Cardiac fibroblast (primary cell): ENCODE data around the gene ATOH8.
"Not testable (repeated sequence)": the region's sequence is repeated elsewhere in the genome, so short reads cannot be mapped to it uniquely, and the experiment has no call there.

ENCODE experiments used
- DNase-seq, 2 donors: peaks; one replicate each; pipeline versions ENCODE4 v3.0.0 to v3.0.0-alpha.2; 2010; ENCODE audit warnings: low read depth in 2 of 2
- H3K4me3 ChIP-seq, 2 donors: replicated peaks in 1 of 2; 1 replicate in 1 of 2; 2 replicates in 1 of 2; pipeline ENCODE4 v1.5.1; 2011; ENCODE audit warnings: low read depth in 2 of 2, low read length in 2 of 2, mild to moderate bottlenecking in 2 of 2, moderate library complexity in 1 of 2
- TF ChIP-seq, protein P1 (sequence below): IDR thresholded peaks from one replicate; pipeline ENCODE4 v1.5.1; 2011; ENCODE audit warnings: low read depth, mild to moderate bottlenecking, low read length, inconsistent platforms

The ATOH8 gene

DNA sequence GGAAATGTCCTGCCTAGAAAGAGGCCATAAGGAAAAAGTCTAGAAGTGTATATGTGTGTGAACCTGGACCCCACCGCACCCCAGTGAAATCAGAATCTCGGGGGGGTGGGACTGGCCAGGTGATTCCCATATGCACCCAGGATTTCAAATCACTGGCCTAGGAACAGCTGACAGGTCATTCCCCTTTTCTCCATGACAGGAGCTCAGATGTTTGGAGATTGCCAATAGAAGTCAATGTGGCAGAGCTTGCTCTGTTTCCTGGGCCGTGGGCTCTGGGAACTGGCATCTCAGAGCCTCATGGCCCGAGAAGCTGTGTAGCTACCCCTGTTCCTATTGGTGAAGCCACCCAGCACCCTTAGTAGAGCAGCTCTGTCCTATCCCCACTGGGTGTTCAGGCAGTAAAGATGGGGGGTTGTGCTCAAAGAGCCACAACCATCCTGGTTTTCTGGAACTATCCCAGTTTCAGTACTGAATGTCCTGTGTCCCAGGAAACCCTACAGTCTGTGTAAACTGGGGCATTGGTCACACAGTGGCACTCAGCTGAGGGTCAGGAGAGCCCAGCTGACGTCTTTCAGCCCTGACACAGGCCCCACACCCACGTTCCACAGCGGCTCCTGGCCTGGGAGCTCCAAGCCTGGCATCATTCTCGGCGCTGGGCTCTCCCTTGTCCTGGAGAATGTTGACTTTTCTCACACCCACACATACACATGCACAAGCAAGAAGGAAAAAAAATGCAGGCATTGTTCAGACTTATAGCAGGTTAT is 40.8 kb upstream of the ATOH8 start:
- peak; percentile 65 to 89 for DNase-seq
- TF ChIP-seq, protein P1, sequence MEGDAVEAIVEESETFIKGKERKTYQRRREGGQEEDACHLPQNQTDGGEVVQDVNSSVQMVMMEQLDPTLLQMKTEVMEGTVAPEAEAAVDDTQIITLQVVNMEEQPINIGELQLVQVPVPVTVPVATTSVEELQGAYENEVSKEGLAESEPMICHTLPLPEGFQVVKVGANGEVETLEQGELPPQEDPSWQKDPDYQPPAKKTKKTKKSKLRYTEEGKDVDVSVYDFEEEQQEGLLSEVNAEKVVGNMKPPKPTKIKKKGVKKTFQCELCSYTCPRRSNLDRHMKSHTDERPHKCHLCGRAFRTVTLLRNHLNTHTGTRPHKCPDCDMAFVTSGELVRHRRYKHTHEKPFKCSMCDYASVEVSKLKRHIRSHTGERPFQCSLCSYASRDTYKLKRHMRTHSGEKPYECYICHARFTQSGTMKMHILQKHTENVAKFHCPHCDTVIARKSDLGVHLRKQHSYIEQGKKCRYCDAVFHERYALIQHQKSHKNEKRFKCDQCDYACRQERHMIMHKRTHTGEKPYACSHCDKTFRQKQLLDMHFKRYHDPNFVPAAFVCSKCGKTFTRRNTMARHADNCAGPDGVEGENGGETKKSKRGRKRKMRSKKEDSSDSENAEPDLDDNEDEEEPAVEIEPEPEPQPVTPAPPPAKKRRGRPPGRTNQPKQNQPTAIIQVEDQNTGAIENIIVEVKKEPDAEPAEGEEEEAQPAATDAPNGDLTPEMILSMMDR, result no peak
- no peak overlapping the region for H3K4me3 ChIP-seq

DNA sequence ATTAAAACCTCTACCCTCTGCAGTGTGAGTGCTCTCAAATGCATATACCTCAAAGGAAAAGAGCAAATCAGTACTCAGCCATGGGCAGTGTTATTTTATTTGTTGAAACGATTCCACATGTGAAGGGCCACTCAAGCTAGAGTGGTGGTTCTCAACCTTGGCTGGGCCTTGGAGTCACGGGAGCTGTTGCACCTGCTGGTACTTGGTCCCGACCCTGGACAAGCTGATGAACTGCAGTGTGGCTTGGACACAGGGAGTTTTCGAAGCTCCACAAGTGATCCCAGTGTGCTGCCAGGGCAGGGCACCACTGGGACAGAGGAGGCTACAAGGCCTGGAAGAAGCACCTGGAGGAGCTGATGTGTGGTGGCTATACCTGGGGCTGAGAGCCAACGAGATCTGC is 40.0 kb upstream of the ATOH8 start:
- no peak for DNase-seq
- TF ChIP-seq, protein P1, result no peak
- no peak overlapping the region for H3K4me3 ChIP-seq

DNA sequence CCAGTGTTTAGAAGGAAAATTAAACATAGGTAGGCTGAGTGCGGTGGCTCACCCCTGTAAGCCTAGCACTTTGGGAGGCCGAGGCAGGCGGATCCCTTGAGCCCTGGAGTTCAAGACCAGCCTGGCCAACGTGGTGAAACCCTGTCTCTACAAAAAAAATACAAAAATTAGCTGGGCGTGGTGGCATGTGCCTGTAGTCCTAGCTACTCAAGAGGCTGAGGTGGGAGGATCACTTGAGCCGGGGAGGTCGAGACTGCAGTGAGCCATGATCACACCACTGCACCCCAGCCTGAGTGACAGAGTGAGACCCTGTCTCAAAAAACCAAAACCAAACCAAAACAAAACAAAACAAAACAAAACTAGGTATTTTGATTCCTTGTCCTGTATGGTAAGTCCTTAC is 39.4 kb upstream of the ATOH8 start:
- not testable (repeated sequence) for H3K4me3 ChIP-seq, DNase-seq

DNA sequence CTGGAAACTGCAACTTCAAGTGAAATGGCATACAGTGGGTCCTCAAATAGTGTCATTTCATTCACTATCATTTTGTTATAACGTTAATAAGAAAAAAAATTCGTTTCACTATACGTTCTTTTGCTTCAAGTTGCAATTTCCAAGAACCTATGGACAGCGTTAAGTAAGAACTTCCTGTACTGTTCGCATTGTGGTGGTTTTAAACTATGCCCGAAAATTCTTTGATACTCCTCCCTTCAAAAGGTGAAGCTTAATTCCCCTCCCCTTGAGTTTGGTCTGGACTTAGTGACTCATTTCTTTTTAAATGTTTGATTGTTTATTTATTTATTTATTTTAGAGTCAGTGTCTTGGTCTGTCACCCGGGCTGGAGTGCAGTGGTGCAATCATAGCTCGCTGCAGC is 39.0 kb upstream of the ATOH8 start:
- DNase-seq, result no peak
- TF ChIP-seq, protein P1, result no peak
- H3K4me3 ChIP-seq, result no peak overlapping the region

DNA sequence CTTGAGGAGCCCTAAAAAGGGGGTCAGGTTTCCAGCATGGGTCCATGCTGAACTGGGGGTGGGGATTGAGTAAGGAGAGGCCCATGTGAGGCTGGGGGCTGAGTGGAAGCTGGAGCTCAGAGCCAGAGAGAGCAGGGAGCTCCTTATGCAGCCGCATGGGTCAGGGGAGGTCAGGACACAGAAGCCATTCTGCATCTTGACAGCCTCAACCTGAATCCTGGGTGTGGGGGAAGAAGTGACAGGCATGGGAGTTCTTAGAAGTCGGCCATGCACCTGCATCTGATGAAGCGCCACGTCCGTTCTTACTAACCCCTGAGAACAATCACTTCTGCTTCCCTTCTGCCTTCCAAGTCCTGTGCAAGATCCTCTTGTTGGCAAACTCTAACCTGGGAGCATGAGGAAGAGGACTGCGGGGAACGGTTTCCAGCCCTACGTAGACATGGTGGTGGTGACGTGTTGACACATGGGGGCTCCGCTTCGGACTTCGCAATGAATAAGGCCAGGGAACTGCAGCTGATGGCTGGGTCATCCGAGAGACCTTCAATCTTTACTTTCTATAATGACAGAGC is 37.4 kb upstream of the ATOH8 start:
- TF ChIP-seq, protein P1, result no peak
- H3K4me3 ChIP-seq, result no peak overlapping the region
- DNase-seq, result no peak

DNA sequence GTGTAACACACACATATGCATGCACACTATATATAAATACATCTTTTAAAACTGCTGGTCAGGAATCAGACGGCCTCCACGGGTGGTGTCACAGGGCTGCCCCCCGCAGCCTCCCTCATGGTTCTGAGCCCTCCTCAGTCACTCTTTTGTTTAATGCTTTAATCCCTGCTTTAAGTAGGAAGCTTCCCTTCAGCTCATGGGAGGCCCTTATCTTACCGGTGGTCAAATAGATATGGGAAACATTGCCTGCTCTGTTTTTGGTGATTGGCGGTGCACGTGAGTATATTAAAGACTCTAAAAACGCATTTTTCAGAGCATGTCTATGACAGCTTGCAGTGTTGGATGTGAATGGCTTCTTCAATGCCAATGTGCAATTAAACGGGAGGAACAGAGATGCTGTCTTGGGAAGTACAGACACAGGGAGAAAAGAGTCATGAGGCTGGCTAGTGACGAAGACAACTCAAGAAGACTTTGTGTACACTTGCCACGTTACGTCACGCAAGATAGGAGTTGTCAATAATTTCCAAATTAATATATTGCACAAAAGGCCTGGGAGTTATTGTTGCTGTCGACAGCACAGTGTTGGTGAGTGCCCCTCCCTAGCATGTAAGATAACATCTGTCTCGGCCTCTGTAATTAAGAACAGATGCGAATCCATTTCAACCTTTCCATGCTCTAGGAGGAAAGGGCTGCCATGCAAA is 36.3 kb upstream of the ATOH8 start:
- TF ChIP-seq, protein P1, result no peak
- H3K4me3 ChIP-seq, result no peak overlapping the region
- peak in 1 of 2 donors; percentile 69 for DNase-seq

DNA sequence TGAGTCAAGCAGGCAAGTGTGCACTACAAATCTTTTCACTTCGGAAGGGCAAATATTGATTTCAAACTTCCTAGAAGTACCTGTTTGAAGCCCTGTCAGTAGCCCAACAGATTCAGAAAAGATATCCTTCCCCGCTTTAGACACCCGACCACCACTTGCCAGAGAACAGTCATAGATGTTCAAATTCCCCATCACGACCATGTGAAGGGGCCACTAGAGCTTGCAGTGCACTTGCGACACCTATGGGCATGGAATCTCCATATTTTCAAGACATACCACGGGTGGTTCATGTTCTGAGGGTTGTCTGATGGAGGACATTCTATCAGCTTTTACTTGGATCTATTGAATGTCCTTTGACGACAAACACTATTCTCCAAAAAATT is 35.8 kb upstream of the ATOH8 start:
- no peak for DNase-seq
- TF ChIP-seq, protein P1, result no peak
- H3K4me3 ChIP-seq, result no peak overlapping the region
